HepG2 (cell line): Measurements from ENCODE around the gene IRAK3. TPM values are rescaled to one million over a fixed set of nuclear protein-coding genes. Genes with fewer than 3 reads are reported as not detected.

Experiments used
- CREB1 ChIP-seq, 2 experiments: fragments of 450-650 bp in 1 of 2; IDR thresholded peaks; 2 replicates each; pipeline ENCODE4 v1.6.1; 2016 to 2017; ENCODE audit warnings: control low read depth in 1 of 2, mild to moderate bottlenecking in 1 of 2, missing compliant biosample characterization in 1 of 2, missing genetic modification characterization in 1 of 2
- ERF ChIP-seq: IDR thresholded peaks from 2 replicates; pipeline ENCODE4 v1.6.1; 2018; ENCODE audit warnings: missing biosample characterization, missing genetic modification reagents
- FOXC1 ChIP-seq: sonication (generic); formaldehyde crosslinking; IDR thresholded peaks from 2 replicates; pipeline ENCODE4 v1.8.0; 2022; ENCODE audit warnings: mild to moderate bottlenecking, missing genetic modification reagents, borderline replicate concordance
- HOXA3 ChIP-seq: sonication (generic); formaldehyde crosslinking; IDR thresholded peaks from 2 replicates; pipeline ENCODE4 v1.5.0; 2020; ENCODE audit warnings: missing genetic modification reagents
- NONO ChIP-seq, 2 experiments: fragments of 450-650 bp in 1 of 2; sonication (generic) in 1 of 2; formaldehyde crosslinking in 1 of 2; IDR thresholded peaks in 1 of 2; conservative IDR thresholded peaks in 1 of 2; 2 replicates each; pipeline versions ENCODE4 v1.6.1 to v1.8.0; 2017 to 2022; ENCODE audit warnings: mild to moderate bottlenecking in 1 of 2, missing genetic modification reagents in 1 of 2, moderate library complexity in 1 of 2
- TCF12 ChIP-seq, 2 experiments: fragments of 450-650 bp in 1 of 2; sonication (generic) in 1 of 2; formaldehyde crosslinking in 1 of 2; IDR thresholded peaks; 2 replicates each; pipeline versions ENCODE4 v1.6.1 to v1.8.0; 2017 to 2022; ENCODE audit warnings: antibody characterized with exemption in 1 of 2, mild to moderate bottlenecking in 1 of 2, missing genetic modification reagents in 1 of 2, moderate library complexity in 1 of 2
- ZFP1 ChIP-seq: IDR thresholded peaks from 2 replicates; pipeline ENCODE4 v1.6.1; 2016
- ZMYM4 ChIP-seq: sonication (generic); formaldehyde crosslinking; IDR thresholded peaks from 2 replicates; pipeline ENCODE4 v1.8.1; 2023; ENCODE audit warnings: mild to moderate bottlenecking, missing genetic modification reagents
- ZNF256 ChIP-seq: sonication (generic); formaldehyde crosslinking; conservative IDR thresholded peaks from 2 replicates; pipeline ENCODE4 v1.4.0; 2020; ENCODE audit warnings: missing genetic modification reagents
- ZNF3 ChIP-seq: IDR thresholded peaks from 2 replicates; pipeline ENCODE4 v1.7.0; 2017; ENCODE audit warnings: inconsistent platforms
- ZNF468 ChIP-seq: sonication (generic); formaldehyde crosslinking; IDR thresholded peaks from 2 replicates; pipeline ENCODE4 v1.8.0; 2022; ENCODE audit warnings: mild to moderate bottlenecking, moderate library complexity, missing genetic modification reagents
- ZNF639 ChIP-seq: conservative IDR thresholded peaks from 2 replicates; pipeline ENCODE4 v1.6.1; 2018; ENCODE audit warnings: missing genetic modification reagents
- ZNF709 ChIP-seq: sonication (generic); formaldehyde crosslinking; IDR thresholded peaks from 2 replicates; pipeline ENCODE4 v1.5.0; 2020; ENCODE audit warnings: mild to moderate bottlenecking, missing genetic modification reagents
- polyA plus RNA-seq, 8 experiments: library from polyadenylated mRNA; depleted of rRNA in 3 of 8; stranded (reverse) in 7 of 8; unstranded in 1 of 8; fragments of >200 nt; fragmentation: Illumina TruSeq in 4 of 8; extraction: Trizol in 4 of 8; gene quantifications; 2 replicates each; pipeline versions ENCODE4 v1.2.1 to v1.2.3, GENCODE V29; 2011 to 2016; ENCODE audit warnings: low read depth in 4 of 8, missing spikeins in 1 of 8, mixed read lengths in 1 of 8; ENCODE audit not compliant: insufficient read depth in 1 of 8
- total RNA-seq, 5 experiments: library from RNA; depleted of rRNA; stranded (reverse); fragments of >200 nt; fragmentation: Illumina TruSeq; extraction: Trizol; gene quantifications; 2 replicates each; pipeline ENCODE4 v1.2.3, GENCODE V29; 2016; ENCODE audit warnings: low read depth in 1 of 5
- TF ChIP-seq, protein P1 (sequence below): sonication (generic); formaldehyde crosslinking; IDR thresholded peaks from 2 replicates; pipeline ENCODE4 v1.4.0; 2020; ENCODE audit warnings: mild to moderate bottlenecking, missing genetic modification reagents, borderline replicate concordance
- TF ChIP-seq, protein P2 (sequence below): sonication (generic); formaldehyde crosslinking; IDR thresholded peaks from 2 replicates; pipeline ENCODE4 v1.5.0; 2020; ENCODE audit warnings: missing genetic modification reagents, mild to moderate bottlenecking, borderline replicate concordance
- TF ChIP-seq, protein P3 (sequence below): sonication (generic); formaldehyde crosslinking; conservative IDR thresholded peaks from 2 replicates; pipeline ENCODE4 v1.4.0; 2020; ENCODE audit warnings: missing genetic modification reagents

Gene IRAK3
- total and polyA plus RNA-seq, 2 of the 13 experiments (the other 11 are each of a cell fraction or from before 2014, with no cell fraction given) = 0.01 TPM; not detected in 1

DNA sequence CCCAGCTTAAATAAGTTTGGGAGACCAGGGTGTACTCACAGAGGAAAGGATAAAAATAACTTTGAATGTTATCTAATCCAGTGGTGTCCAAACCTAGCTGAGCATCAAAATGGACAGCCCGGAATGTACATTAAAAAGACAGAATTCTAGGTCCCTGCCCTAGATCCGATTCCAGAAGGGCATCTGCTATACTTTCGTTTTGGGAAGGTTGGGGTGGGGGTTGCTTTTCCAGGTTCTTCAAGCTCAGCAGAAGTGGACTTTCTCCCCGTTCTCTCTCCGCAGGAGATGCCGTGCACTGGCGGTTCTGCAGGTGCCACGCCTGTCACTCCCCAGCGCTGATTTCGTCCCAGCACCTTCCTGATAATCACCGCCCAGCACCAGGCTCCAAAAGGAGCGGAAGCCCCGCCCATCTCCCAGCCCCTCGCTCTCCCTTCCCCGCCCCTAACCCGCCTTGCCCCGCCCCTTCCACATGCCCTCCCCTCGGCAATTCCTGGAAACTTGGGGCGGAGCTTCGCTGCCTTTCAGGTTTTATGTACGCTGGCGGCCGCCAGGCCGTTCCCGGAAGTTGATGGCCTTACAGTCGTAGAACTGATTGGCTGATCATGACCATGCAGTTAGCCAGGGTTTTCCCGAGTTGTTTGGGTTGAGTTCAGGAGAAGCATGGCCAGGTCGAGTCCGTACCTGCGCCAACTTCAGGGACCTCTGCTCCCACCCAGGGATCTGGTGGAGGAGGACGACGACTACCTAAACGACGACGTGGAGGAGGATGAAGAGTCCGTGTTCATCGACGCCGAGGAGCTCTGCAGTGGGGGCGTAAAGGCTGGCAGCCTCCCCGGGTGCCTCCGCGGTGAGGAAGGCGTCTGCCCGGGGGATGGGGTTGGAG is 113.2 kb downstream of the IRAK3 start, which contains the start of gene HELB (continued):
- TF ChIP-seq, protein P1, sequence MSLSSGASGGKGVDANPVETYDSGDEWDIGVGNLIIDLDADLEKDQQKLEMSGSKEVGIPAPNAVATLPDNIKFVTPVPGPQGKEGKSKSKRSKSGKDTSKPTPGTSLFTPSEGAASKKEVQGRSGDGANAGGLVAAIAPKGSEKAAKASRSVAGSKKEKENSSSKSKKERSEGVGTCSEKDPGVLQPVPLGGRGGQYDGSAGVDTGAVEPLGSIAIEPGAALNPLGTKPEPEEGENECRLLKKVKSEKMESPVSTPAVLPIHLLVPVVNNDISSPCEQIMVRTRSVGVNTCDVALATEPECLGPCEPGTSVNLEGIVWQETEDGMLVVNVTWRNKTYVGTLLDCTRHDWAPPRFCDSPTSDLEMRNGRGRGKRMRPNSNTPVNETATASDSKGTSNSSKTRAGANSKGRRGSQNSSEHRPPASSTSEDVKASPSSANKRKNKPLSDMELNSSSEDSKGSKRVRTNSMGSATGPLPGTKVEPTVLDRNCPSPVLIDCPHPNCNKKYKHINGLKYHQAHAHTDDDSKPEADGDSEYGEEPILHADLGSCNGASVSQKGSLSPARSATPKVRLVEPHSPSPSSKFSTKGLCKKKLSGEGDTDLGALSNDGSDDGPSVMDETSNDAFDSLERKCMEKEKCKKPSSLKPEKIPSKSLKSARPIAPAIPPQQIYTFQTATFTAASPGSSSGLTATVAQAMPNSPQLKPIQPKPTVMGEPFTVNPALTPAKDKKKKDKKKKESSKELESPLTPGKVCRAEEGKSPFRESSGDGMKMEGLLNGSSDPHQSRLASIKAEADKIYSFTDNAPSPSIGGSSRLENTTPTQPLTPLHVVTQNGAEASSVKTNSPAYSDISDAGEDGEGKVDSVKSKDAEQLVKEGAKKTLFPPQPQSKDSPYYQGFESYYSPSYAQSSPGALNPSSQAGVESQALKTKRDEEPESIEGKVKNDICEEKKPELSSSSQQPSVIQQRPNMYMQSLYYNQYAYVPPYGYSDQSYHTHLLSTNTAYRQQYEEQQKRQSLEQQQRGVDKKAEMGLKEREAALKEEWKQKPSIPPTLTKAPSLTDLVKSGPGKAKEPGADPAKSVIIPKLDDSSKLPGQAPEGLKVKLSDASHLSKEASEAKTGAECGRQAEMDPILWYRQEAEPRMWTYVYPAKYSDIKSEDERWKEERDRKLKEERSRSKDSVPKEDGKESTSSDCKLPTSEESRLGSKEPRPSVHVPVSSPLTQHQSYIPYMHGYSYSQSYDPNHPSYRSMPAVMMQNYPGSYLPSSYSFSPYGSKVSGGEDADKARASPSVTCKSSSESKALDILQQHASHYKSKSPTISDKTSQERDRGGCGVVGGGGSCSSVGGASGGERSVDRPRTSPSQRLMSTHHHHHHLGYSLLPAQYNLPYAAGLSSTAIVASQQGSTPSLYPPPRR = 0 out of 2 replicates have a peak, but pooled peaks have one; percentile 38
- no peak for TF ChIP-seq ZNF639 (CRISPR knock-in tag)
- peak; percentile 83 for TF ChIP-seq ERF (CRISPR knock-in tag)
- TF ChIP-seq ZNF468 (CRISPR knock-in tag) = no peak
- TF ChIP-seq ZFP1 (CRISPR knock-in tag) = 0 out of 2 replicates have a peak, but pooled peaks have one; percentile 45
- 0 out of 2 replicates have a peak, but pooled peaks have one; percentile 50 for TF ChIP-seq ZNF709 (CRISPR knock-in tag)
- TF ChIP-seq, protein P2, sequence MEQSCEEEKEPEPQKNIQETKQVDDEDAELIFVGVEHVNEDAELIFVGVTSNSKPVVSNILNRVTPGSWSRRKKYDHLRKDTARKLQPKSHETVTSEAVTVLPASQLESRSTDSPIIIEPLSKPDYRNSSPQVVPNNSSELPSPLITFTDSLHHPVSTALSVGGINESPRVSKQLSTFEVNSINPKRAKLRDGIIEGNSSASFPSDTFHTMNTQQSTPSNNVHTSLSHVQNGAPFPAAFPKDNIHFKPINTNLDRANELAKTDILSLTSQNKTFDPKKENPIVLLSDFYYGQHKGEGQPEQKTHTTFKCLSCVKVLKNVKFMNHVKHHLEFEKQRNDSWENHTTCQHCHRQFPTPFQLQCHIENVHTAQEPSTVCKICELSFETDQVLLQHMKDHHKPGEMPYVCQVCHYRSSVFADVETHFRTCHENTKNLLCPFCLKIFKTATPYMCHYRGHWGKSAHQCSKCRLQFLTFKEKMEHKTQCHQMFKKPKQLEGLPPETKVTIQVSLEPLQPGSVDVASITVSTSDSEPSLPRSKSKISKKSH (CRISPR knock-in tag) = no peak
- no peak for TF ChIP-seq TCF12 (IDR thresholded peaks at IDR 0.05)
- no peak for TF ChIP-seq TCF12 (CRISPR knock-in tag; IDR thresholded peaks at IDR 0.05)
- TF ChIP-seq, protein P3, sequence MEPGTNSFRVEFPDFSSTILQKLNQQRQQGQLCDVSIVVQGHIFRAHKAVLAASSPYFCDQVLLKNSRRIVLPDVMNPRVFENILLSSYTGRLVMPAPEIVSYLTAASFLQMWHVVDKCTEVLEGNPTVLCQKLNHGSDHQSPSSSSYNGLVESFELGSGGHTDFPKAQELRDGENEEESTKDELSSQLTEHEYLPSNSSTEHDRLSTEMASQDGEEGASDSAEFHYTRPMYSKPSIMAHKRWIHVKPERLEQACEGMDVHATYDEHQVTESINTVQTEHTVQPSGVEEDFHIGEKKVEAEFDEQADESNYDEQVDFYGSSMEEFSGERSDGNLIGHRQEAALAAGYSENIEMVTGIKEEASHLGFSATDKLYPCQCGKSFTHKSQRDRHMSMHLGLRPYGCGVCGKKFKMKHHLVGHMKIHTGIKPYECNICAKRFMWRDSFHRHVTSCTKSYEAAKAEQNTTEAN (CRISPR knock-in tag) = 0 out of 2 replicates have a peak, but pooled peaks have one; percentile 40
- no peak for TF ChIP-seq NONO (IDR thresholded peaks at IDR 0.05)
- TF ChIP-seq NONO (CRISPR knock-in tag; conservative IDR thresholded peaks at IDR 0.05) = peak; percentile 55
- TF ChIP-seq HOXA3 (CRISPR knock-in tag) = peak; percentile 59
- no peak for TF ChIP-seq CREB1 (IDR thresholded peaks at IDR 0.05)
- TF ChIP-seq CREB1 (CRISPR knock-in tag; IDR thresholded peaks at IDR 0.05) = peak; percentile 73
- TF ChIP-seq ZNF256 = 0 out of 2 replicates have a peak, but pooled peaks have one; percentile 38
- peak; percentile 75; the same call in 1 of the 2 replicates for TF ChIP-seq FOXC1 (CRISPR knock-in tag)
- peak; percentile 92 for TF ChIP-seq ZMYM4 (CRISPR knock-in tag)
- no peak for TF ChIP-seq ZNF3 (CRISPR knock-in tag)
